ENCODE data around the gene WNK1.

DNA sequence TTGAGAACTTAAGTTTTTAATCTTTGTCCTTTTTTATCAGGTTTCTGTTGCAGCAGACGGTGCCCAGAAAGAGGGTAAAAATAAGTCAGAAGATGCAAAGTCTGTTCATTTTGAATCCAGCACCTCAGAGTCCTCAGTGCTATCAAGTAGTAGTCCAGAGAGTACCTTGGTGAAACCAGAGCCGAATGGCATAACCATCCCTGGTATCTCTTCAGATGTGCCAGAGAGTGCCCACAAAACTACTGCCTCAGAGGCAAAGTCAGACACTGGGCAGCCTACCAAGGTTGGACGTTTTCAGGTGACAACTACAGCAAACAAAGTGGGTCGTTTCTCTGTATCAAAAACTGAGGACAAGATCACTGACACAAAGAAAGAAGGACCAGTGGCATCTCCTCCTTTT lies 143.7 kb downstream of the WNK1 start:
- TF ChIP-seq, protein P1, sequence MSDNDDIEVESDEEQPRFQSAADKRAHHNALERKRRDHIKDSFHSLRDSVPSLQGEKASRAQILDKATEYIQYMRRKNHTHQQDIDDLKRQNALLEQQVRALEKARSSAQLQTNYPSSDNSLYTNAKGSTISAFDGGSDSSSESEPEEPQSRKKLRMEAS (IDR thresholded peaks at IDR 0.05; ENCODE audit: insufficient read depth, insufficient read length) = no peak
- TF ChIP-seq, protein P2, sequence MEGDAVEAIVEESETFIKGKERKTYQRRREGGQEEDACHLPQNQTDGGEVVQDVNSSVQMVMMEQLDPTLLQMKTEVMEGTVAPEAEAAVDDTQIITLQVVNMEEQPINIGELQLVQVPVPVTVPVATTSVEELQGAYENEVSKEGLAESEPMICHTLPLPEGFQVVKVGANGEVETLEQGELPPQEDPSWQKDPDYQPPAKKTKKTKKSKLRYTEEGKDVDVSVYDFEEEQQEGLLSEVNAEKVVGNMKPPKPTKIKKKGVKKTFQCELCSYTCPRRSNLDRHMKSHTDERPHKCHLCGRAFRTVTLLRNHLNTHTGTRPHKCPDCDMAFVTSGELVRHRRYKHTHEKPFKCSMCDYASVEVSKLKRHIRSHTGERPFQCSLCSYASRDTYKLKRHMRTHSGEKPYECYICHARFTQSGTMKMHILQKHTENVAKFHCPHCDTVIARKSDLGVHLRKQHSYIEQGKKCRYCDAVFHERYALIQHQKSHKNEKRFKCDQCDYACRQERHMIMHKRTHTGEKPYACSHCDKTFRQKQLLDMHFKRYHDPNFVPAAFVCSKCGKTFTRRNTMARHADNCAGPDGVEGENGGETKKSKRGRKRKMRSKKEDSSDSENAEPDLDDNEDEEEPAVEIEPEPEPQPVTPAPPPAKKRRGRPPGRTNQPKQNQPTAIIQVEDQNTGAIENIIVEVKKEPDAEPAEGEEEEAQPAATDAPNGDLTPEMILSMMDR (IDR thresholded peaks at IDR 0.05; ENCODE audit: extremely low read depth in 1 of 2, insufficient read depth in 1 of 2, low read depth in 1 of 2, low read length in 2 of 2) = no peak
- TF ChIP-seq POLR2A (IDR thresholded peaks at IDR 0.05; ENCODE audit: low read depth, low read length) (no peak), POLR2AphosphoS5 (IDR thresholded peaks at IDR 0.05; ENCODE audit: insufficient read depth, low read depth, low read length) (no peak), EZH2 (IDR thresholded peaks at IDR 0.05; ENCODE audit: borderline replicate concordance, low read depth, low read length, severe bottlenecking) (no peak), JUN (IDR thresholded peaks at IDR 0.05; ENCODE audit: borderline replicate concordance, insufficient read depth, insufficient read length, low read depth) (no peak), GATA2 (IDR thresholded peaks at IDR 0.05; ENCODE audit: insufficient read depth, insufficient read length, low read depth, low read length) (no peak), MYC (IDR thresholded peaks at IDR 0.05; ENCODE audit: low read depth, low read length) (no peak)

Measured in endothelial cell of umbilical vein (primary cell).